Adipose tissue (tissue), 3 donors: ENCODE measurements around the gene NAT10. TPM values are rescaled to one million over a fixed set of nuclear protein-coding genes. Genes with fewer than 3 reads are reported as not detected.
"Not testable (repeated sequence)": the region's sequence is repeated elsewhere in the genome, so short reads cannot be mapped to it uniquely, and the experiment has no call there.

Experiments used
- H3K27ac ChIP-seq: one replicate; pipeline ENCODE4 v1.5.1; 2013; ENCODE audit warnings: low read depth, low read length
- WGBS, 3 donors: extraction: QIAGEN DNeasy Blood & Tissue Kit; methylation state at CpG; one replicate each; pipeline ENCODE4 v1.1.7; 2013; 5-methylcytosine and 5-hydroxymethylcytosine counted together
- polyA plus RNA-seq, 3 donors: library from polyadenylated mRNA; stranded (reverse); fragments of 200-250 nt; gene quantifications; one replicate each; pipeline ENCODE4 v1.2.3, GENCODE V29; 2013
- donor health status: healthy with polysubstance abuse.
- donor health status: Bipolar disorder and iron deficiency.
- donor health status: healthy.

Gene NAT10
- 10 to 100 TPM; 15.4 to 26.0 (median 20.7) TPM for polyA plus RNA-seq

DNA sequence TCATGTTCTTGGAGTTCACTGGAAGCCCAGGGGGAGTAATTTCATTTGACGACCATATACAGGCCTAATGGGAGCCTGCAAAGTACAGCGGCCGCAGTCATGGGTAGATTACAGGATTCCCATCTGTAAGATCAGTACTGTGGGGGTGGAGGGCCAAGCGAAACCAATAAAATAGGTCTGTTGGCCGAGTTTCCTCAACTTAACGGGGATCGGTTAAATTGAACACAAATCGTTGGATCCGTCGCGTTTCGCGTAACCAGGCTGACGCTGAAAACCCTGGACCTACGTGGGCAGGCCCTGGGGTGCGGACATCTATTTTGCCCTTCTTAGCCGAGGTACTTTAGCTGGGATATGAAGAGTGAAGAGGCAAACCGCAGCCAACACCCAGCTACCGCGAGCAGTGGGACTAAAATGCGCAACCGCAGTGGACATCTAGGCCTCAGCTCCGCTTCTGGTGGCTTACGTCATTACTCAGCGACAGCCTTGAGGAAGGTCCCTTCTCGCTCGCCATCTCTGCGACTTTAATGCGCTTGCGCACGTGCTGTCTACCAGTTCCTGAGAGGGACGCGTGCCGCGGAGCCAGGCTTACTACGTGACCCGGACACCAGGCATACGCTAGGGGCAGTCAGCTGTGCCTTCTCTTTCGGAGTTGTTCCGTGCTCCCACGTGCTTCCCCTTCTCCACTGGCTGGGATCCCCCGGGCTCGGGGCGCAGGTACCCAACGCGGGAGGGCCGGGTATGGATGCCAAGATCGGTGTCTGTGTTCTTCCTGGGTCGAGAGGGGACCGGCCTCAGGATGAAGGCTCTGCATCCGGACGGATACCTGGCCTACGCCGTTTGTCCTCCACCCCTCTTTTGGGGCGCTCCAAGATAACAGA, at the start of gene NAT10:
Gene NAT10, plus strand, starts transcription at position 551 of the 878 bp plus-strand sequence. CDS start 2,597 bp downstream, outside the sequence.
- H3K27ac ChIP-seq = peak within 1 kb of the TSS; percentile 48
- WGBS, 3 donors = 0% methylated on average over 55 of the region's 55 CpGs

DNA sequence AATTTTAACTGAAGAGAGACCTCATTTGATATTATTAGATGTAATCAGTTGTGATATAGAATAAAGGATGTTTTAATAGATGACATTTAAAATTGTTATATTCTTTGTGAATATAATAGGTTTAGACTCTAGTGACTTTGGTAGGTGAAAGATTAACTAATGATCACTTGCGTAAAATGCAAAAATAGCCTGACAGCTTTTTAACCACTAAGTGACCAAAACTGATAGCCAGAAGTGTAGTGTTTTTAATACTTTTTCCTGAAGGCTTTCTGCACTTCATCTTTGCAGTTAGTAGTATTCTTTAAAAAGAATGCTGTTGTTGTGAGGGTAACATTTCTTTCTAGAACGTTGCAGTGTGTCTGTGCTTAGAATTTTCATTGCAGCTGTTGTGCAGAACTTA, 48.8 kb upstream of the NAT10 start:
- no peak overlapping the region for H3K27ac ChIP-seq
- WGBS, 3 donors = 8 to 36% (median 21%) methylated on average over 2 of the region's 2 CpGs

DNA sequence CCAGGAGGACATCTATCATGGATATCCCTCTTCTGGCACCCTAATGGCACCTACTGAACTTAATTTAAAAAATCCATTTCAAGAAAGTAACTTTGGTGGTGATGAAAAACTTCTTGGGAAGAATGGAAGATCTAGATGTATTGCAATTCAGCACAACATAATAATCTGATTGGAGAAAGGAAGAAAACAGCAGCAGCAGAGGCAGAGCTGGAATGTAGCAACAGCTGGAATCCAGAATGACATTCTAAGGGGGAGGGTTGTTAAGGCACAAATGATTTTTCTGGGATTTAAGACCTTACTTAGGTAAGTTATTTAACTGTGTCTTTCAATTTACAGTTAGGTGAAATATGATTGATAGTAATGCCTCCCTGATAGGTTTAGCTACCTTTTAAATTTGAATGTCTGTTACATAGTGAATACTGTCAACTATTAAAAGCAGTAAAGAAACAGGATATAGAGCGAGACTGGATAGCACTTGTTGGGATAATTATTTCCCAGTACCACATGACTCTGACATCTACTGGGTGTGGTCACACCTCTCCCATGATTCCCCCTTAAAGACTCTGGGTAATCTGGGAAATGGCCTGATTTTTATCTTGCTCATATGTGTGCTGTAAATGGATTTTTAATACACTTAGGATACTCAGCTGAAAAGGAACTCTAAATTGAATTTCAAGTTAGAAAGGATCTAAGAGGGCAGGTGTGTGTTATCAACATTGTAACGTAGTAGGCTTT, 42.2 kb upstream of the NAT10 start:
- H3K27ac ChIP-seq = no peak overlapping the region
- 81 to 90% (median 86%) methylated on average over 2 of the region's 2 CpGs for WGBS, 3 donors

DNA sequence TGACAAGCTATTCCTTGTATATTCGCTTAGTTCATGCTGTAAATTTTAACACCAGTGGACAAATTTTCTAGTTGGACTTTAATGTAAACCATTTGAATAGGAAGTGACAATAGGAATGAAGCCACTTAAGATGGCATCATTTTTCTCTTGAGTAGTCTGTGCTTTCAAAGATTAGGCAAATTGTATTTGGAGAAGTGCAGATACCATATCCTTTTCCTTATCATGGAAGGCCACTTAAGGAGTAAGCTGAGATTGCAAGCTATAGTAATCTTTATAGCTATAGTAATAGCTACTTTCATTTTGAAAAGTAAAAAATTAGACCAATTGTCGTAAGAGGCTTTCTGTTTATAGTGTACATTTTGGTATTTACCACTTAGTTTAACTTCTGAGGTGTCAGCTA, 41.1 kb upstream of the NAT10 start:
- WGBS, 3 donors = 89 to 95% (median 90%) methylated on average over 2 of the region's 2 CpGs

DNA sequence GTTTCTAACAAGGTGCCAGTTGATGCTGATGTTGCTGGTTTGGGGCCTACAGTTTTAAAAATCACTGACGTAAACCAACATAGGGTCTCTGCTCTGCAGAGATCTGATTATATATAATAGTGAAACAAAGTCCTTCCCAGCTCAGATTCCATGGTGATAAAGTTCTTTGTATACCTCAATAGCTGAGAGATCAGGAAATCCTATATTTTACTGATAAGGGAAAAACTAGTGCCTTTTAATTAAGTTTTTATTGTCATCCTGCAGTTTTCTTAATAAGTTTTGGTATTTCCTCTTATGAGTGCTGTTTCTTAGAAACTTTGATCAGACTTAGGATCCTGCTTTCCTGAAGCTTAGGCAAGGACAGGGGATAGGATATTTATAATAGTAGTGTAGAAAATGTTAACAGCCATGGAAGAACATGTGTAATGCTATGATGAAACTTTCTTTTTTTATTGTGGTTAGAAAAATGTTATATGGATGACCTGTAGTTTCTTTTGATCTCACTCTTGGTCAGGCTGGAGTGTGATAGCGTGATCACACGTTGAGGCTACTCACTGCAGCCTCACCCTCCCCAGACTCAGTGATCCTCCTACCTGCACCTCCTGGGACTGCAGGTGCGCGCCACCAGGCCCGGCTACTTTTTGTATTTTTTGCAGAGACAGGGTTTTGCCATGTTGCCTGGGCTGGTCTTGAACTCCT, 39.8 kb upstream of the NAT10 start:
- 88 to 91% (median 90%) methylated on average over 6 of the region's 6 CpGs for WGBS, 3 donors
- H3K27ac ChIP-seq = no peak overlapping the region

More for the DNA sequence above, 41.1 kb upstream of the NAT10 start:
- no peak overlapping the region for H3K27ac ChIP-seq

DNA sequence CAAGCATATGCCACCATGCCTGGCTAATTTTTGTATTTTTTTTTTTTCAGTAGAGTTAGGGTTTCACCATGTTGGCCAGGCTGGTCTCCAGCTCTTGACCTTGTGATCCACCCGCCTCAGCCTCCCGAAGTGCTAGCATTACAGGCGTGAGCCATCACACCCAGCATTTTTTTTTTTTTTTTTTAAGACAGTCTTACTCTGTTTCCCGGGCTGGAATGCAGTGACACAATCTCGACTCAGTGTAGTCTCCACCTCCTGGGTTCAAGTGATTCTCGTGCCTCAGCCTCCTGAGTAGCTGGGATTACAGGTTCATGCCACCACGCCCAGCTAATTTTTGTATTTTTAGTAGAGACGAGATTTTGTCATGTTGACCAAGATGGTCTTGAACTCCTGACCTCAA, 38.7 kb upstream of the NAT10 start:
- H3K27ac ChIP-seq = not testable (repeated sequence)
- 90 to 92% (median 90%) methylated on average over 8 of the region's 8 CpGs for WGBS, 3 donors

DNA sequence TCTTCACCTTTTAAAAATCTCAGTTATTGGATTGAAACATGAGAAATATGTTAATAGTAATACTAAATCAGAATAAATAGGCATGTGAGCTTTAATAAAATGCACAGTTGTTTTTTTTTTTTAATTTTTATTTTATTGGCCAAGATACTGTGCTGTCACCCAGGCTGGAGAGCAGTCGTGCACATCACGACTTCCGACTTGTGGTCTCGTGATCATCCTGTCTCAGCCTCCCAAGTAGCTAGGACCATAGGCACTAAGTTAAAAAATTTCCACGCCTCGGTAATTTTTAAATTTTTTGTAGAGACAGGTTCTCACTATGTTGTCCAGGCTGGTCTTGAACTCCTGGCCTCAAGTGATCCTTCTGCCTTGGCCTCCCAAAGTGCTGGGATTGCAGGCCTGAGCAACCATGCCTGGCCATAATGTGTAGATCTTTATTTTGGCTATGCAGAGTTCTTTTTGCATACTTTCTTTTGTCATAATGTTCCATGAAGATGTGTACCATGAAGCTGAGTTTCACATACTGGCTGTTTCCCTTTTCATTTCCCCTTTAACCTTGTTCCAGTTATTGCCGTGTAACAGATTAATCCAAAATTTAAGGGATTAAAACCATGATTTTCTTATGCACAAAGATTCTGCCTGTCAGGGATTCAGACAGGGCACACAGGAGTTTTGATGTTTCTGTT, 37.9 kb upstream of the NAT10 start:
- 78 to 87% (median 82%) methylated on average over 7 of the region's 7 CpGs for WGBS, 3 donors

DNA sequence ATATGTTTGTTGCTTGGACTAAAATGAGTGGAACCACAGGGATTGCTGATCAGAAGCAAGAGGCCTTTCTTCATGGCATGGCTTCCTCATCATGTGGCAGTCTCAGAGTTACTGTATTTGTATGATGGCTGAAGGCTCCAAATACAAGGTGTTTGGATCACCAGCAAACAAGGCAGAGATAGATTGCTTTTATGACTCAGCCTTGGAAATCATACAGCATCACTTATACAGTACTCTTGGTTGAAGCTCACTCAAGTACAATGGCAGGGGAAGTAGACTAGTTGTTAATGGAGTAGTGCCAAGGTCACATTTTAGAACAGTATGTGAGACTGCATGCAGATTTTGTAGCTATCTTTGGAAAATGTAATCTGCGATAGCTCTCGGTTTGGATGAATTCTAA, 37.3 kb upstream of the NAT10 start:
- H3K27ac ChIP-seq = no peak overlapping the region
- 14 to 66% (median 63%) methylated on average over 2 of the region's 2 CpGs for WGBS, 3 donors

More for the DNA sequence above, 37.9 kb upstream of the NAT10 start:
- no peak overlapping the region for H3K27ac ChIP-seq

DNA sequence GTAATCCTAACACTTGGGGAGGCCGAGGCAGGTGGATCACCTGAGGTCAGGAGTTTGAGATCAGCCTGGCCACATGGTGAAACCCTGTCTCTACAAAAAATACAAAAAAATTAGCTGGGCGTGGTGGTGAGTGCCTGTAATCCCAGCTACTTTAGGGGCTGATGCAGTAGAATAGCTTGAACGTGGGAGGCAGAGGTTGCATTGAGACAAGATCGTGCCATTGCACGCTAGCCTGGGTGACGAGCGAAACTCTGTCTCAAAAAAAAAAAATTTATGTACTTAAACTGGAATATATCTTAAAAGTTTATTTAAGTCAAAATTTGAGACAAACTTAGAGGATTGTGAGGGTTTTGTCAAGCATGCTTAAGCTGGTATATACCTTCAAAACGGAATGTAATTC, 34.1 kb upstream of the NAT10 start:
- WGBS, 3 donors = 89 to 91% (median 90%) methylated on average over 8 of the region's 8 CpGs
- H3K27ac ChIP-seq = not testable (repeated sequence)

DNA sequence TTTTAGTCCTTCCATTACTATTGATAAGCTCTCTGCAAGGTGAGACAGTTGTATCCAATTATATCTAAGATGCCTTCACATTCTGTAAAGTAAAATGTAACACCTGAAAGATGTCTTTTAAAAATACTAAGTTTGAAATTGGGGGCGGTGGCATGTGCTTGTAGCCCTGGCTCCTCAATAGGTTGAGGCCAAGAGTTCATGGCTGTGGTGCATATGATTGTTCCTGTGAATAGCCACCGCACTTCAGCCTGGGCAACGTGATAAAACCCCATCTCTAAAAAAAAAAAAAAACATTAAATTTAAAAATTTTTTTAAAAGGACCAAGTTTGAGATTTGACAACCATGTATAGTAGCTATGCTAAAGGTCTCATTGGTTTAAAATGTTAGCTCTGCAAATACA, 33.4 kb upstream of the NAT10 start:
- H3K27ac ChIP-seq = no peak overlapping the region
- WGBS, 3 donors = 80 to 88% (median 87%) methylated on average over 3 of the region's 3 CpGs

DNA sequence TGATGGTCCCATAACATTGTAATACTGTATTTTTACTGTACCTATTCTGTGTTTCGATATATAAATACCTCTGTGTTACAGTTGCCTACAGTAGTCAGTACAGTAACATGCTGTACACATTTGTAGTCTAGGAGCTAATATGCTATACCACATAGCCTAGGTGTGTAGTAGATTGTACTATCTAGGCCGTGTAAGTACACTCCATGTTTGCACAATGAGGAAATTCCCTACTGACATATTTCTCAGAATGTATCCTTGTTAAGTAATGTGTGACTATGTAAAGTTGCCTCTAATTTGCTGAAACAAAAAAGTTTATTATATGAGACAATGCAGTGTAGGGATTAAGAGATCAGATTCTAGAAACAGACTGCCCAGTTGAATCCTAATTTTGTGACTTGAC, 32.6 kb upstream of the NAT10 start:
- WGBS, 3 donors = 57 to 75% (median 59%) methylated on average over 2 of the region's 2 CpGs
- H3K27ac ChIP-seq = no peak overlapping the region

DNA sequence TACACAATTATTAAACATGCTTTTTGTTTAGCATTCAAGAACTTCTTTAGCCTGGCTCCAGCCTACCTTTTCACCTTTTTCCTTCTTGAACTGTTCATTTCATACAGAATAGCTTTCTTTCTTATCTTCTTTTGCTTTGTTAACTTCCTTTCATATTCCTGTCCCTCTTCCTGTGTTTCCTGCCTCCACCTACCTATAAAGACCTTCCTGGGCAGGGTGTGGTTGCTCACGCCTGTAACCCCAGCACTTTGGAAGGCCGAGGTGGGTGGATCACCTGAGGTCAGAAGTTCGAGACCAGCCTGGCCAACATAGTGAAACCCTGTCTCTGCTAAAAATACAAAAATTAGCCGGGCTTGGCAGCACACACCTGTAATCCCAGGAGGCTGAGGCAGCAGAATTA, 31.0 kb upstream of the NAT10 start:
- WGBS, 3 donors = 59 to 86% (median 72%) methylated on average over 4 of the region's 4 CpGs
- no peak overlapping the region for H3K27ac ChIP-seq

DNA sequence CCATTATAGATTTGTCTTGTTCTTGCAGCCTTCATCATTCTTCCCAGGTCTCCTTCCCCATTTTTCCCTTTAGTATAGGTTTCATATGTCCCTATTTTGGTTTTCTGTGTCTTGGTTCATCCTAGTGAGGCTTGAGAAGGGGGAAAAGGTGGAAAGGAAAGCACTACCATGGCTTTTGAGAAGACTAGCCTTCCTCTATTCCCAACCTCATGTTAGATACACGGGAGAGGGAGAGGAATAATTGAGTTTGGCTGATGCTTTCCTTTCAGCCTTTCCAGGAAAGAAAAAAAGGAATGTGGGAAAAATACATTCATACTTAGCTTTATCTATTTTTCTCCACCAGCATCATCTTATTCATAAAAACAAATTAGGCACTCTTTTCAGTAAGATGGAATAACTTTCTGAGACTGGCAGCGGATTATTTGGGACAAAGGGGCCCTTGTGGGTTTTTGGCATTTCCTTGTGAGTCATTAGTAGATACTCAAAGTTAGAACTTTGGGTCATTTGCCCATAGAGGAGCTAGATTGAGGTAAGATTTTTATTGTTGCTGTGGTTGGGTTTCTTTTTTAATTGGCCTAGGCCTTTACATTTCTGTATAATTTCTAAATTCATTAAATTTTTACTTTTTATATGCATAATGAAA, 30.1 kb upstream of the NAT10 start:
- no peak overlapping the region for H3K27ac ChIP-seq
- 37 to 68% (median 55%) methylated on average over 2 of the region's 2 CpGs for WGBS, 3 donors

DNA sequence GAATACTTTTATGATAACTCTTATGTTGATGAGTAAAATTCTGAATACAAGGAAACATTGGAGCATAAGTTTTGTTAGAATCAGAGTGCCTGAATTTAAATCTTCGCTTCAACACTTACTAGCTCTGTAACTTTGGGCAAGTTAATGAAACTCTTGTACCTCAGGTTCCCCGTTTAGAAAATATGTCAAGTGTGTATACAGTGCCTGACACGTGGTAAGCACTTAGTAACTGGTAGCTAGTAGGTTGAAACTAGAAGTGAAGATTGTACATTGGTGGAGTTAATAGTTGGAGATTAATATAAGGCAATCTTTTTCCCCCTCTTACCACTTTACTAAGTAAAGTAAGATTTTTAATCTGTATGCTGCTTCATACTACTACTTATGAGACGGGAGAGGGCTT, 24.8 kb upstream of the NAT10 start:
- WGBS, 3 donors = 83 to 89% (median 86%) methylated on average over 4 of the region's 4 CpGs
- H3K27ac ChIP-seq = no peak overlapping the region

DNA sequence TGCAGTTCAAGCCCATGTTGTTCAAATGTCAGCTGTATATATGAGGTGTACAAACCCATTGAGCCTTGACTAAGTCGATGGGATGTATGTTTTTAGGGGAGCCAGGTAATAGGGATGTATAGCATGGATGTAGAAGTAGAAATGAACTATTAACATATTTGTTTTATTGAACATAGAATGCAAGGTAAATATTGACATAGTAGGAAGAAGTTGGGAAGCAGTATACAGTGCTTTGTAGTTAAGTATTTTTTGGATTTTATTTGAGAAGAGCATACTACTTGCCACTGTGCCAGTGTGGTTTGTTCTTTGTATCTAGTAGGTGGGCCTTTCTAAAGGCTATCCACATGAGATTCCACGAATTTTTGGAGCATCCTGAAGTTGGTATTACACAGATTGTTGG, 20.8 kb upstream of the NAT10 start:
- WGBS, 3 donors = 74 to 91% (median 83%) methylated on average over 2 of the region's 2 CpGs
- H3K27ac ChIP-seq = no peak overlapping the region

DNA sequence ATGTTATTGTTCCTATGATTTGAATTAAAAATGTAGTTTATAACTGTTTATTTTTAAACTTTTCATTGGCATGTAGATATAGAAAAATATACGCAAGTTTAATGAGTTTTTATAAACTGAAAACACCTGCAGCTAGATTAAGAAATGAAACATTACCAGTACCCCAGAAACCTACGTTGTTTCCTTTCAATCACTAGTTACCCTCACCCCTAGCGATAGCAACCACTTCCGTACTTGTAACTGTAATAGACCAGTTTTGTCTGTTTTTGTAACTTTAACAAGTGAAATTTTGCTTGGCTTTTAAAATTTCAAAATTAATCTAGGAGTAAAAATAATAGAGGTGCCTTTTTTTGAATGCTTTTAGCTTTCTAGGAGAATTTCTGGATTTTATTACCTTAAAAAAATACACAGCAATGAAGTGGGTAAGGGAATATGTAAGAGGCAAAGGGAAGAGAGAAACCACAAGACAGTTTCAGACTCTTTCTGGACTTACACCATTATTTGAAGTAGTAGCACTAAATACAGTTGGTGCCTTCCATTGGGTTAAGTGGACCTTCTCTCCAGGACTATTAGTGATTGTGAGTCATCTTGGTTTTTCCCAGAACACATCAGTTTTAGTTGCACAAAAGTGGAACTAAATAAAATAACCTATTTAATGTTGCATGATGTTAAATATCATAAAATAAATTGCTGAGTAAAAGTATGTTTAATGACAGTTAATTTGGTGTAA, 18.7 kb upstream of the NAT10 start:
- 78 to 93% (median 86%) methylated on average over 4 of the region's 4 CpGs for WGBS, 3 donors
- H3K27ac ChIP-seq = no peak overlapping the region

DNA sequence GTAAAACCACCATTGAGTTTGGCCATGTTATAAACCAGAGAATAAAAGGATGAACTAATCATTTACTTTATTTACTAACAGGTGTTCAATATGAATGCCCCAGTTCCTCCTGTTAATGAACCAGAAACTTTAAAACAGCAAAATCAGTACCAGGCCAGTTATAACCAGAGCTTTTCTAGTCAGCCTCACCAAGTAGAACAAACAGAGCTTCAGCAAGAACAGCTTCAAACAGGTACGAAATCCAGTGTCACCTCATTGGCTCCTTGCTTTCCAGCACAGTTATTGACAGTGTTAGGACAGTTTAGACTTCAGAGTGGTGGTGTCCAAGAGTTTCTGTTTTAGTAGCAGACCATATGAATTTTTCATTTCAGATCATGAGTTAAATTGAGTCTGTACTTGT, 13.6 kb upstream of the NAT10 start:
- WGBS, 3 donors = 81 to 98% (median 91%) methylated on average over 1 of the region's 1 CpG
- H3K27ac ChIP-seq = no peak overlapping the region
